NK-92 treated with Interleukin-12 subunit alpha and Interleukin-12 subunit beta, amount 100 ng/mL, for 24 hours (cell line): ENCODE results near the gene NBEA.

Source experiments
- DNase-seq: peaks from one replicate; lab custom pipeline; 2025; lab: John Stamatoyannopoulos, UW

NBEA gene

DNA sequence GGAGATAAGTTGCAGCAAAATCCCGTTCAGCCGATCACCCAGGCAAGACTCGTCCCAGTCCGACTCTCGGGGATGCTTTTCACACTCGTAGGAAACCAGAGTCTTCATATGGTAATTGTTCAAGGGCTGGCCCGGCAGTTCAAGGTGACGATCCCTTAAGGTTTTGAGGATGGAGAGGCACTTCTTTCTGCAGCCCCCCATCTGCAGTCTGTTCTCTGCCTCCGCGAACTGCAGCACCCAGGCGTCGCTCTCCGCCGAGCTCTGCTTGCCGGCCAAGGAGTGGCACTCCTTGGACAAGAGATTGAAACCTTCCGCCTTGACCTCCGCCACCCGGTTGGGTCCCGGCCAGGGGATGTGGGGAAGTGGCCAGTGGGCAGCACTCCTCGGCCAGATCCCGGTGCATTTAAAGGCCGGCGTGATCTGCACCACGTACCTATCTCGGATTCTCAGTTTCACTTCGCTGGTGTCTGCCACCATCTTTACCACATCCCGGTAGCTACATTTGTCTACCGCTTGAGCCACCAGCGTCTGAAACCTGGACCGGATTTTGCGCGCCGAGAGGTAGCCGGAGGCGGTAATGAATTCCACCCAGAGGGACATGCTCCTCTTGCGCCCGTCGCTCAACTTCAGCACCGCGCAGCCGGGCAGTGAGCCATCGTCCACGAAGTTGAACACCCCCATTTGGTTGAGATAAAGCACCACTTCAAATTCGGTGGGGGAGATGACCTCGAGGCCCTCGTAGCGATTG, 533.3 kb downstream of the NBEA start:
- DNase-seq, result no peak

DNA sequence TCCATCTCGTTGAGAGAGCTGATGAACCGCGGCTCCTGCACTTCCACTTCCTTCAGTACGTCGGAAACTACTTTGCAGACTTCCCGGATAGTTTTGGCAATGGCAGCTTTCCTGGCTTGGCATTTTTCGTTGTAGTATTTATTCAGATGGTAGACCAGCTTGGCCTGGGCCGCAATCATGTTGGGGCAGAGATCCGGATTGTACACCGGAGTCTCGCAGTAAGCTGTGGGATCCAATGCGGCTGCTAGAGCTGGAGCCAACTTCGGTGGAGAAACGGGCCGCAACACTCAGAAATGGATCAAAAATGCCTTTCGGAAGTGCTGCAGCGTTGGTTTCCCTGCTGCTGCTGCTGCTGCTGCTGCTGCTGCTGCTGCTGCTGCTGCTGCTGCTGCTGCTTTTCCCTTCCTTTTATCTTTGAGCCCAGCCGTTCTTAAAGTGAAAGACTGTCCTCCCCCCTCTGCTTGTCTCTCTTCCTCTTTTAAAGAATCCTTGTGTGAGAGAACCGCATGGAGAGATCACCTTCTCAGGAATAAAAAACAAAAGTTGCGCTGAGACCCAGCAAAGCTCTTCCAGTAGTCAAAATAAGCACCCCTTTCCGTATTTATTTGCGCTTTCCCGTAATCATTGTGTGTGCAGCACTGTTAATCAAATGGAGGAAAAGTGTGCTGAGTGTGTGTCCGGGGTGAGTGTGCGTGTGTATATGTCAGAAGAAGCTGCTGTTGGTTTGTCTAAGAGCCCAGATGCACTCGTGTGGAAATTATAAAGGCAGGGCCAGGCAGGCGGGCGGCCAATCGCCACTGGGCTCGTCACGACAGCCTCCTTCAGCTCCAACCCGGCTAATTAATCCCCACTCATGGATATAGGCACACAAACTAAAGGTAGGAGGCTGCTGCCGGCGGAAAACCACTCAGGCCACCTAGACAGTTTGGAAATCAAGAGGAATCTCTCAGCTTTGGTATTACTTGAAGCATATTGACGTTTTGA, 534.2 kb downstream of the NBEA start, which contains the start of gene MAB21L1:
TSS of gene MAB21L1 (minus strand) at position 730 of the 984 bp plus-strand sequence. CDS start at position 179, 551 bp downstream.
- no peak for DNase-seq

DNA sequence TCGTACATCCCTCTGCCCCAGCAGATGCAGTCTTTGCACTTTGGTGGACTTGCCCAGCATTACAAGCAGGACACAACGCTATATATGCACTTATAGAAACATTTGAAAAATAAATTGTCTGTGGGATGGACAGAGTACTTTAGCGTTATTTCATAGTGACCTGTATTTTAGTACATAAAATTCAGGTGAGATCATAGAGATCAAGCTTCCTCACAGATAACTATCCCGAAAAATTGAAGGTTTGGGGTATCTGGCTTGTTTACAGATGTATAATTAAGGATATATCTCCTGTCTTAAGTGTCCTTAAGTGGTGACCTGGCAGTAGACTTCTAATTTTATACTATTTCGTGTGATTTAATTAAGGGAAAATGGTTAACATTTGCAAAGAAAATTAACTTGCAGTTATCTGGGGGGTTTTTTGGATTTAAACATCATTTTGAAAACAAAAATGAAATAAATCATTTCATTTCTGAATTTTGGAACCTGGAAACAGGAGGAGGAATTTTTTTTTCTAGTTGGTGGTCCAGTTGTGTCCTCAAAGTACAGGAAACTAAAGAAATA, 535.4 kb downstream of the NBEA start:
- DNase-seq, result no peak

GRCh38 chr13:35478271-35479037, 536.4 kb downstream of the NBEA start:
- DNase-seq, result no peak

- DNase-seq, result no peak
These were observed 537.0 kb downstream of the NBEA start for GRCh38 chr13:35479038-35479492.

DNA sequence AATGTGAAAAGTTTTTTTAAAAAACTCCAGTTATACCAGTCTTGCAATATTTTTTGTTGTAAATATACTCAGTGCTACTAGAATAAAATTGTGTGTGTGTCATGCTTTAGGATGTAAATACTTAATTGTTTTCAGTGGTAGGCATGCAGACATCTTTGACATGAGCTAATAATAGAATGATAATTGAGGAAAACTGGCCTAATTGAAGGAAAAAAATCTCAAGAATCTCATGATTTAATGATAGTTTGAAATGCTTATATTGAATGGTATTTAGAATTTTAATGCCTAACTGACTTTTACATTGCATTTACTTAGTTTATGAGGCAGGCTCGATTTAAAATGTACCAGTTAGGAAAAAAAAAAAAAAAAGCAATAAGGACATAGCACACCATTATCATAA, 537.6 kb downstream of the NBEA start:
- no peak for DNase-seq

- no peak for DNase-seq
These were observed 538.3 kb downstream of the NBEA start for GRCh38 chr13:35480346-35480745.

- no peak for DNase-seq
These were observed 539.7 kb downstream of the NBEA start for GRCh38 chr13:35481777-35482176.

- DNase-seq, result no peak
These were observed 540.5 kb downstream of the NBEA start for GRCh38 chr13:35482527-35482926.

GRCh38 chr13:35483761-35484160, 541.7 kb downstream of the NBEA start:
- no peak for DNase-seq

DNA sequence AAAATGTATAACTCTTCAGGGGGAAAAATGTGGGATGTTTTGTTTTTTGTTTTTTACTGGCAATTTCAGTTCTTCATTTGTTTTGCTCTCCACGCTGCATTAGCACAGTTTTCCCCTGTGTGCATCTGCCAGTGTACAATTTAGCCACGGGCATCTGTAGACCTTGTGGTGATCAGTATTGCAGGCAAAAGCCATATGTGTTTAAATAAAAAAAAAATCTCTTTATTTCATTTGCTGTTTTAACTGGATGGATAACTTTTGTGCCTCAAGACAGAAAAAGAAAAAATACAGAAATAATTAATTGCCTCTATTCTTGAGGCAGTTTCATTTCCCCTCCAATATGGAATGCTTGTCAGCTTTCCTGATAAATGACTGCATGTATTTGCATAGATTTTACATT, 542.3 kb downstream of the NBEA start:
- no peak for DNase-seq

GRCh38 chr13:35485424-35485823, 543.4 kb downstream of the NBEA start:
- DNase-seq, result no peak

DNA sequence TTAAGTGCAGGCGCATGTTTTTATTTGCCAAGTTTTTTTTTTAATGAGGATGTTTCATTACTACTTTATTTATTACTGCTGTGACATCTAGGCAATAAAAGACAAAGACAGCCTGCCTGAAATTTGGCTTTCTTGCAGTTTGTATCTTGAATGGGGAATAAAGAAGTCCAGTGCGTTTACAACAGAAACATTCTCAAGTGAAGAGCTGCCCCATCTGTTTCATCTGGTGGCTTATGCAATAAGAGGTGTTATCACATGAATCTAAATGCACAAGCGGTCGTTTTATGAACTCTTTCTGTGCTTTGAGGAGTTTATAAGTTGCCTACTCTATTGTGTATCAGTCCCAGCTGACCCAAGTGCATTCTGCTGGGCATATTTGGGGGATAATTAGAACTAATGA, 547.0 kb downstream of the NBEA start:
- DNase-seq, result no peak

- DNase-seq, result no peak
These were observed 553.9 kb downstream of the NBEA start for GRCh38 chr13:35496006-35496405.

DNA sequence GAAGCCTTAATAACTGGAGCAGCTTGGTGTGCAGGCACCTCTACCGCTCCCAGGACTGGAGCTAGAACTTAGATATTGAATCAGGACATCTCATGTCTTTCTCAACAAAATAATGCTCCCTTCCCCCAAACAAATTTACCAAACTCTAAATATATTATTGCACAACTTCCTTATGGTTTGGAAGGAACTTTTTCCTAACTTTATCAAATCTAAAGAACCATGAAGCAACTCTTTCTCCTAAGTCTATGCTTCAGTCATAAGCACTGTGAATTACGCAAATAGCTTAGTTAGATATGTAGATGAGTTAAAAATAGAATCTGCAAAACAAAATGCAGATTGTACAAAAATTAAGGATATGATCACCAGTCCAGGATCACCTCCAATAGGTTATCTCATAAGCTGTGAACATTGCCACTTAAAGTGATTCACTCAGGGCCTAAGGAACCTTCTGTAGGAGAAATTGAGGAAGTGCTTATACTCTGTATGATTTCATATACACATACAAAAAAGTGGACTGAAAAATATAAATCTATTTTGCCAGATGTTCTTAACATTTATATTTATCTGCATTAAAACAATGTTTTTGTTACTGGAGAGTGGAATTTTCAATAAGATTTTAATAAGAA, 554.8 kb downstream of the NBEA start:
- DNase-seq, result no peak

DNA sequence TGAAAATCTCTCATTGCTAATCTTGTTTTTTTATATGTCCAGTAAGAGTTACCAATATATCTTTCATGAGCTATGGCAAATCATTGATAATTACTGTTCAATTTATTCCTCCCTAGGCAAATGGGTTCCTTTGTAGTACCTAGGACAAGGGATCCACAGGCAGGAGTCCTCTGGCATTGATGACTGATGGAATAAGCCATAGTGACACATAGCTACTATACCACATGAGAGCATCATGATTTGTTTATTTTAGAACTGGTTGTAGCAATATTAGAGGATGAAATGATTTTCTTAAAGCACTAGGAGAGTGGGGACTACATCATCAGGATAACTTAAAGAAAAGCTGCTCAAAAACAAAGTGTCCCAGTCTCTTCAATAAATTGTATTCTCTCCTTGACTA, 556.2 kb downstream of the NBEA start:
- DNase-seq, result no peak

DNA sequence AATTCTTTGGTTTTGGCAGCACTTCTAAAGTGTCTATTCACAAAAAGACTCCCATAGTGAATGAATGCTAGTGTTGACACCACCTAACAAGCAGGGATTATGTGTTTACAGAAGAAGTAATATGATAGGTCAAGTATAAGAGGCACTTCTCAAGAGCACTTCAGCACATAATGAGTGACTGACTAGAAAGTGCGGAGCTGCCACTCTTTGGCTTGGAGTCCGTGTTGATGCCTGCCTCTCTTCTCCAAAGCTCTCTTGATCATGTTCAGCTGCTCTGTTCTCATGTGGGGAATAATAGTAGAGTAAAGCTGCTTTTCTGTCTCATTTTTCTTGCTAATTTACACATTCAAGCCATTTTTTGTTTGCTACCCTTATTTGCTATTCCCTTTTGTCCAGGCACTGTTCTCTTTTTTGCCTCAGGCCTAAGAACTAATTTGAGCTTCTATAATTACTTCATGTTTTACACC, 557.2 kb downstream of the NBEA start:
- no peak for DNase-seq

DNA sequence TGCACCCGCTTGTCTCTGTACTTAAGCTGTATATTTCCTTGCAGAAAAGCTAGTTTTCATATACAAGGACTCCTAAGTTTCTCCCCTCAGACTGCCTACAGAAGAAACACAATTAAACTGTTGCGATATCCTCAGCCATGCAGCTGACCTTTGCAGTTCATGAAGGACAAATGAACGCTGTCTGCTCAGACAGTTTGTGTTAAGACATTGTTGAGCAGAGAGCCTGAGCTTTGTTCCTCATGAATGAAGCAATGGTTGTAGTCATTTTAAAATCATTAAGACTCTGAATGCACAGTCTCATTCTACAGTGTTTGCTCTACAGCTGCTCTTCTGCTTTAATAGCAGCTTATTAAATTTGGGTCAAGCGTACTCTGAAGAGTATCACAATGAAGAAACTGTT, 557.6 kb downstream of the NBEA start:
- DNase-seq, result no peak

DNA sequence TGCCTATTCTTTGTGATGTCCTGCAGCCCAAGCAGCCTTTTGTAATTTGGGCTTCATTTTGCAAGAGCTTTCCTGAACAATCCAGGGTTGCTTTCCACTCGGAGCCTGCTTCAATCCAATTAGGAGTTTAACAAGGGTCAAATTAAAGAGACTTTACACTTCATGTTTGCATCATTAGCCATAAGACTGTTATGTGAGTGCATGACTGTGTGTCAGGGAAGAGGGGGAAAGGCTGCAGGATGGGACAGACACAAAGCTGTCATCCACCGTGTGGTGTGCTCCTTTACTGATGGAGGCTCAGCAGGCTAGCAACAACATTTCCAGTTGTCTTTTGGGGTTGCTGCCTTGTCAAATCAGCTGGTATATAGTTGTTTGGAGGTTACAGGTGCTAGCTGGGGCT, 558.1 kb downstream of the NBEA start:
- no peak for DNase-seq

GRCh38 chr13:35501661-35502235, 559.7 kb downstream of the NBEA start:
- DNase-seq, result no peak

- DNase-seq, result no peak
These were observed 560.4 kb downstream of the NBEA start for GRCh38 chr13:35502456-35502855.
